WTC11 (cell line): ENCODE data around the gene IL34. TPM values are rescaled to one million over a fixed set of nuclear protein-coding genes. Genes with fewer than 3 reads are reported as not detected.
A peak's percentile ranks its signal among the peaks of the same experiment; 100 is the strongest.
"Not testable (repeated sequence)": the region's sequence is repeated elsewhere in the genome, so short reads cannot be mapped to it uniquely, and the experiment has no call there.

Experiments
- ATAC-seq: fragments of 200-7000 bp; cut with Tn5 transposase; 2 replicates; pipeline ENCODE4 v1.10.0; 2021; ENCODE audit warnings: mild to moderate bottlenecking, moderate library complexity
- CTCF ChIA-PET: fragments of 300-600 bp; sonication (Branson Sonifier 250); formaldehyde crosslinking; loops from one replicate; lab custom pipeline; 2021; ENCODE audit warnings: antibody characterized with exemption; lab: Charles Lee
- POLR2A ChIA-PET: fragments of 350-600 bp; sonication (Branson Sonifier 250); formaldehyde crosslinking; loops from one replicate; lab custom pipeline; 2021; ENCODE audit warnings: antibody characterized with exemption; lab: Charles Lee
- DNase-seq: peaks from one replicate; pipeline ENCODE4 v3.0.0; 2021; ENCODE audit warnings: low spot score
- H3K27ac Mint-ChIP-seq: 2 replicates; pipeline ENCODE4 v1.8.0; 2021; ENCODE audit warnings: mixed read lengths
- H3K27me3 Mint-ChIP-seq: 2 replicates; pipeline ENCODE4 v1.8.0; 2021; ENCODE audit warnings: low read depth, mild to moderate bottlenecking, moderate library complexity, mixed read lengths
- H3K36me3 Mint-ChIP-seq: 2 replicates; pipeline ENCODE4 v1.8.0; 2021; ENCODE audit warnings: mixed read lengths
- H3K4me1 Mint-ChIP-seq: 2 replicates; pipeline ENCODE4 v1.8.0; 2022; ENCODE audit warnings: mixed read lengths
- H3K4me3 Mint-ChIP-seq: 2 replicates; pipeline ENCODE4 v1.8.0; 2021; ENCODE audit warnings: mild to moderate bottlenecking, moderate library complexity, mixed read lengths
- H3K9me3 Mint-ChIP-seq: 2 replicates; pipeline ENCODE4 v1.8.0; 2021; ENCODE audit warnings: mixed read lengths
- ELF4 ChIP-seq: sonication (generic); formaldehyde crosslinking; IDR thresholded peaks from 2 replicates; pipeline ENCODE4 v1.8.1; 2022; ENCODE audit warnings: low read depth, mild to moderate bottlenecking, moderate library complexity, missing genetic modification reagents
- EMX1 ChIP-seq: fragments of 250-450 bp; sonication (Bioruptor Pico); IDR thresholded peaks from 2 replicates; pipeline ENCODE4 v1.8.0; 2021; ENCODE audit warnings: mild to moderate bottlenecking
- IRF2 ChIP-seq: sonication (generic); formaldehyde crosslinking; IDR thresholded peaks from 2 replicates; pipeline ENCODE4 v1.8.0; 2022; ENCODE audit warnings: low read depth, missing genetic modification reagents, borderline replicate concordance
- JAZF1 ChIP-seq: fragments of 250-450 bp; sonication (Bioruptor Pico); IDR thresholded peaks from 2 replicates; pipeline ENCODE4 v1.9.0; 2021; ENCODE audit warnings: moderate library complexity, mild to moderate bottlenecking, inconsistent platforms
- NFATC4 ChIP-seq: fragments of 250-450 bp; sonication (Bioruptor Pico); IDR thresholded peaks from 2 replicates; pipeline ENCODE4 v1.9.0; 2021; ENCODE audit warnings: mild to moderate bottlenecking
- NFE2L1 ChIP-seq: sonication (generic); formaldehyde crosslinking; IDR thresholded peaks from 2 replicates; pipeline ENCODE4 v1.8.1; 2023; ENCODE audit warnings: missing genetic modification reagents
- NR2C2 ChIP-seq: sonication (generic); formaldehyde crosslinking; IDR thresholded peaks from 2 replicates; pipeline ENCODE4 v1.8.0; 2022; ENCODE audit warnings: mild to moderate bottlenecking, missing genetic modification reagents
- RORB ChIP-seq: fragments of 250-450 bp; sonication (Bioruptor Pico); IDR thresholded peaks from 2 replicates; pipeline ENCODE4 v1.9.0; 2021; ENCODE audit warnings: mild to moderate bottlenecking
- SMAD4 ChIP-seq: sonication (generic); formaldehyde crosslinking; IDR thresholded peaks from 2 replicates; pipeline ENCODE4 v1.8.0; 2022; ENCODE audit warnings: mild to moderate bottlenecking, missing genetic modification reagents
- SOX15 ChIP-seq: fragments of 250-450 bp; sonication (Bioruptor Pico); IDR thresholded peaks from 2 replicates; pipeline ENCODE4 v1.9.0; 2021; ENCODE audit warnings: mild to moderate bottlenecking
- ZNF121 ChIP-seq: sonication (generic); formaldehyde crosslinking; IDR thresholded peaks from 2 replicates; pipeline ENCODE4 v1.8.0; 2023; ENCODE audit warnings: missing genetic modification reagents
- ZNF138 ChIP-seq: sonication (generic); formaldehyde crosslinking; conservative IDR thresholded peaks from 2 replicates; pipeline ENCODE4 v1.8.1; 2022; ENCODE audit warnings: mild to moderate bottlenecking, moderate library complexity, missing genetic modification reagents
- ZNF671 ChIP-seq: fragments of 250-450 bp; sonication (Bioruptor Pico); IDR thresholded peaks from 2 replicates; pipeline ENCODE4 v1.8.0; 2021; ENCODE audit warnings: mild to moderate bottlenecking
- total RNA-seq: library from RNA; stranded (reverse); gene quantifications from 3 replicates; pipeline ENCODE4 v1.2.3, GENCODE V29; 2021
- TF ChIP-seq, protein P1 (sequence below): fragments of 250-450 bp; sonication (Bioruptor Pico); IDR thresholded peaks from 2 replicates; pipeline ENCODE4 v1.9.0; 2021; ENCODE audit warnings: moderate library complexity, mild to moderate bottlenecking, inconsistent platforms, borderline replicate concordance
- TF ChIP-seq, protein P2 (sequence below): fragments of 250-450 bp; sonication (Bioruptor Pico); conservative IDR thresholded peaks from 2 replicates; pipeline ENCODE4 v1.9.0; 2021; ENCODE audit warnings: mild to moderate bottlenecking
- TF ChIP-seq, protein P3 (sequence below): sonication (generic); formaldehyde crosslinking; IDR thresholded peaks from 2 replicates; pipeline ENCODE4 v1.8.1; 2022; ENCODE audit warnings: missing genetic modification reagents, borderline replicate concordance
- TF ChIP-seq, protein P4 (sequence below): sonication (generic); formaldehyde crosslinking; IDR thresholded peaks from 2 replicates; pipeline ENCODE4 v1.8.1; 2022; ENCODE audit warnings: low read depth, mild to moderate bottlenecking, moderate library complexity, missing genetic modification reagents, borderline replicate concordance
- TF ChIP-seq, protein P5 (sequence below): sonication (generic); formaldehyde crosslinking; IDR thresholded peaks from 2 replicates; pipeline ENCODE4 v1.8.0; 2022; ENCODE audit warnings: mild to moderate bottlenecking, missing genetic modification reagents

Gene IL34
- total RNA-seq, 1 experiment from 2014 or later, result 8.8 TPM

DNA sequence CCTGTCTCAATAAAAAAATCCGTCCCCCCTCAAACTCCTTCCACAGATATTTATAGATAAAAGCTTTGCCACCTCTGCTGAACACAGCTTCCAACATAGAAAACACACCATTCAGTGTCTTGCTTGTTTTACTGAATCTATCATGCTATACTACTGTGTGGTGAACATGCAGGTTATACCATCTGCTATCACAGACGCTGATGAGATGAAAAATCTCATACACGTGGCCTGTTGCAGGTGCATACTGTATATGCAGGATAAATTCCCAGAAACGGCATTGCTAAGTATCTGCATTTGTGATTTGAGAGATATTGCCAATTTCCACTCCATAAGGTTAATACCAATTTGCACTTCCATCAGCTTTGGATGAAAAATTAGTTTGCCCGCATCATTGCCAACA is 30.4 kb upstream of the IL34 start:
- no peak for DNase-seq
- H3K36me3 Mint-ChIP-seq, result peaks cover 71% of the 10 kb centered on the region
- H3K4me3 Mint-ChIP-seq, result peak overlapping the region; percentile 95
- H3K9me3 Mint-ChIP-seq, result no peaks in the 10 kb centered on the region
- H3K4me1 Mint-ChIP-seq, result peaks cover 49% of the 10 kb centered on the region
- ATAC-seq, result no peak
- H3K27me3 Mint-ChIP-seq, result no peaks in the 10 kb centered on the region
- CTCF ChIA-PET, result no interaction called here
- POLR2A ChIA-PET, result no interaction called here
- H3K27ac Mint-ChIP-seq, result peak overlapping the region; percentile 24; the same call in 1 of the 2 replicates
- TF ChIP-seq, protein P1, sequence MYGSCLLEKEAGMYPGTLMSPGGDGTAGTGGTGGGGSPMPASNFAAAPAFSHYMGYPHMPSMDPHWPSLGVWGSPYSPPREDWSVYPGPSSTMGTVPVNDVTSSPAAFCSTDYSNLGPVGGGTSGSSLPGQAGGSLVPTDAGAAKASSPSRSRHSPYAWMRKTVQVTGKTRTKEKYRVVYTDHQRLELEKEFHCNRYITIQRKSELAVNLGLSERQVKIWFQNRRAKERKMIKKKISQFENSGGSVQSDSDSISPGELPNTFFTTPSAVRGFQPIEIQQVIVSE, result no peak
- TF ChIP-seq, protein P2, sequence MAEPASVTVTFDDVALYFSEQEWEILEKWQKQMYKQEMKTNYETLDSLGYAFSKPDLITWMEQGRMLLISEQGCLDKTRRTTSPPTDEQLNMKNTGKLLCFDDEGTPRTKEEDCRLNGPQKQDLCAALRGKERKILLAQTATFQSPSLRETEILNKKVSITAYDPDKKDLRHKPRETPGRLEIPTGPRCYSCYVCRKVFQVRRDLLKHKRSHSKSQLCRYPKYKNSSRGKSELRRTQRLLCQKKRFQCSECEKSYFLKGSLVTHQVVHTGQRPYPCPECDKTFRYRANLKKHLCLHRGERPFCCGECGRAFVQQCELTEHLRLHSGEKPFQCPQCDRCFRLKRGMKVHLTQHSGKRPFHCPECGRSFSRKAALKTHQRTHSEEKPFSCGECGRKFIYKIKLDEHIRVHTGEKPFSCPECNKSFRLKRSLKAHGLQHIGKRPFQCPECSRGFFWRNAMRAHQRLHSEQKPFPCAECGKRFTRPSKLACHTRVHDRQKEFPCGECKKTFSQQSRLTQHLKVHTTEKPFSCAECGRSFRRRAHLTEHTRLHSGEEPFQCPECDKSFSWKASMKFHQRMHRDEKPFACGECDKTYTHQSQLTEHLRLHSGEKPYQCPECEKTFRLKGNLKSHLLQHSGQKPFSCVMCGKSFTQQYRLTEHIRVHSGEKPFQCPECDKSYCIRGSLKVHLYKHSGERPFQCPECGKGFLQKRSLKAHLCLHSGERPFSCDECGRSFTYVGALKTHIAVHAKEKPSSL (CRISPR knock-in tag), result peak; percentile 70; the same call in 1 of the 2 replicates
- TF ChIP-seq SMAD4 (CRISPR knock-in tag) (no peak), ZNF671 (peak; percentile 21; the same call in 1 of the 2 replicates), ZNF138 (CRISPR knock-in tag) (no peak)

DNA sequence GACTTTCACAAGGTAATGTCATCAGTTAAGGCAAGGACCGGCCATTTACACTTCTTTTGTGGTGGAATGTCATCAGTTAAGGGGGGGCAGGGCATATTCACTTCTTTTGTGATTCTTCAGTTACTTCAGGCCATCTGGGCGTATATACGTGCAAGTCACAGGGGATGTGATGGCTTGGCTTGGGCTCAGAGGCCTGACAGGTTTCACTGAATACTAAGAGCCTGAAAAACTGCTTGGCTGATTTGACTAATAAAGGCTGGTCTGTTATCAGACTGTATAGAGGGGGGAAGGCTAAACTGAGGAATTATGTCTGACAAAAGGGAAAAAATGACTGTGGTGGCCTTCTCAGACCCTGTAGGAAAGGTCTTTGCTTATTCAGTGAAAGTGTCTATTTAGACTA is 24.5 kb upstream of the IL34 start:
- H3K36me3 Mint-ChIP-seq, result peaks cover 70% of the 10 kb centered on the region
- peaks cover 20% of the 10 kb centered on the region for H3K9me3 Mint-ChIP-seq
- peaks cover 58% of the 10 kb centered on the region for H3K4me1 Mint-ChIP-seq
- H3K4me3 Mint-ChIP-seq, result peak overlapping the region; percentile 95
- POLR2A ChIA-PET, DNase-seq: not testable (repeated sequence)
- H3K27me3 Mint-ChIP-seq, result peaks cover 13% of the 10 kb centered on the region
- CTCF ChIA-PET, result interaction anchor here (0.6 kb wide), 1 partner anchor 27 kb away, joined by 3 read pairs; no protein-coding TSS in a partner anchor
- ATAC-seq, result peak; percentile 86
- peak overlapping the region; percentile 97 for H3K27ac Mint-ChIP-seq

DNA sequence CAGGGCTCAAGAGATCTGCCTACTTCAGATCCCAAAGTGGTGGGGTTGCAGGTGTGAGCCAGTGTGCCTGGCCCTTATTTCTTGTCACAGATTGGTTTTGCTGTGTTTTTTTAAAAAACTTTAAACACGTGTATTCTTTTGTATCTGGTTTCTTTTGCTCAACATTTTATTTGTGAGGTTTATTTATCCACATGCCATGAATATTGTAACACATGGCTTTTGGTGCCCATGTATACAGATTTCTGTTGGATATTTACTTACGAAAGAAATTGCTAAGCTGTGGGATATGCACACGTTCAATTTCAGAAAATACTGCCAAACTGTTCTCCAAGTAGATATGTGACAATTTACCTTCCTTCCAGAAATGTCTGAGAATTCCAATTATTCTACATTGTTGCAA is 18.7 kb upstream of the IL34 start:
- ChIA-PET POLR2A (no interaction called here), CTCF (interaction anchor here (1.3 kb wide), 1 partner anchor 26 kb away, joined by 4 read pairs; no protein-coding TSS in a partner anchor)
- no peak for ATAC-seq
- no peak for DNase-seq
- H3K36me3 Mint-ChIP-seq, result peaks cover 38% of the 10 kb centered on the region
- H3K27ac Mint-ChIP-seq, result no peak overlapping the region
- peaks cover 36% of the 10 kb centered on the region for H3K9me3 Mint-ChIP-seq
- 0 out of 2 replicates have a peak, but pooled peaks have one; percentile 7 for TF ChIP-seq ZNF121 (CRISPR knock-in tag)
- TF ChIP-seq, protein P3, sequence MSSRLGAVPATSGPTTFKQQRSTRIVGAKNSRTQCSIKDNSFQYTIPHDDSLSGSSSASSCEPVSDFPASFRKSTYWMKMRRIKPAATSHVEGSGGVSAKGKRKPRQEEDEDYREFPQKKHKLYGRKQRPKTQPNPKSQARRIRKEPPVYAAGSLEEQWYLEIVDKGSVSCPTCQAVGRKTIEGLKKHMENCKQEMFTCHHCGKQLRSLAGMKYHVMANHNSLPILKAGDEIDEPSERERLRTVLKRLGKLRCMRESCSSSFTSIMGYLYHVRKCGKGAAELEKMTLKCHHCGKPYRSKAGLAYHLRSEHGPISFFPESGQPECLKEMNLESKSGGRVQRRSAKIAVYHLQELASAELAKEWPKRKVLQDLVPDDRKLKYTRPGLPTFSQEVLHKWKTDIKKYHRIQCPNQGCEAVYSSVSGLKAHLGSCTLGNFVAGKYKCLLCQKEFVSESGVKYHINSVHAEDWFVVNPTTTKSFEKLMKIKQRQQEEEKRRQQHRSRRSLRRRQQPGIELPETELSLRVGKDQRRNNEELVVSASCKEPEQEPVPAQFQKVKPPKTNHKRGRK (CRISPR knock-in tag), result no peak
- TF ChIP-seq, all 79 proteins: peak for 1
- Mint-ChIP-seq H3K27me3 (peaks cover 13% of the 10 kb centered on the region), H3K4me1 (peaks cover 38% of the 10 kb centered on the region), H3K4me3 (no peak overlapping the region)

DNA sequence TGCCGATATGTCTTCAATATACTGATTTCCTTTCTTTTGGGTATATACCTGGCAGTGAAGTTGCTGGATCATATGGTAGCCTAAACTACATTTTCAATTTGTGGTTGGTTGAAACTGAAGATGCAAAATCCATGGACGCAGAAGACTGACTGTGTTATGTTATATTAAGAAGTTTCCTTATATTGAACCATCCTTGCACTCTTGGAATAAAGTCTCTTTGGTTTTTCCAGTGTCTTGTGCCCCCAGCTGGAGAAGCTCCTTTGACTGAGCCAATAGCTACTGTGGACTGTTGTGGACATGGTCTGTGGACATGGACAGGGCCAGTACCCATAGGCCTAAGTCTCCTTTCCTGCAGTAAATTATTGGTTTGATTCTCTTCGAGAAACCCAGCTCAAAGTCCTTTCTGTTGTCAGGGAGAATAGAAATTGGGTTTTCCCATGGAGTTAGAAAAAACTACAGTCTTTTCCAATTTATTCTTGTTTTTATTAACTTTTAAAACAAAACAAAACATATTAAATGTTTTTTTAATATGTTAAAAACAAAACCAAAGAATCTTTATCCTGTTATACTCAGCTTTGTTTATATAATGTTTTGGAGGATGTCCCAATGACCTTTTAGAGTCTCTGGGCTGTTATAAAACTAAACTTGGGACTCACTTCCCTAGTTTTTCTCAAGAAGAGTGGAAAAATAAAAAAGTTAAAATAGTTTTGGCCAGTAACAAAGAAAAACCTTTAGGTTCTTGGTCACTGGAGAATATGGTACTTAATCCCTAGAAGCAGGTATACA is 15.2 kb upstream of the IL34 start:
- Mint-ChIP-seq H3K9me3 (peaks cover 20% of the 10 kb centered on the region), H3K27ac (no peak overlapping the region), H3K27me3 (no peaks in the 10 kb centered on the region), H3K4me3 (no peak overlapping the region), H3K36me3 (peaks cover 18% of the 10 kb centered on the region), H3K4me1 (peaks cover 24% of the 10 kb centered on the region)
- ATAC-seq (no peak), DNase-seq (no peak)
- ChIA-PET POLR2A (no interaction called here), CTCF (interaction anchor here (0.8 kb wide), 1 partner anchor 22 kb away, joined by 3 read pairs; no protein-coding TSS in a partner anchor)
- no peak for TF ChIP-seq NFATC4 (CRISPR knock-in tag)
- no peak for TF ChIP-seq RORB (CRISPR knock-in tag)
- TF ChIP-seq SOX15 (CRISPR knock-in tag), result no peak
- TF ChIP-seq NFE2L1, result no peak
- TF ChIP-seq JAZF1 (CRISPR knock-in tag), result no peak
- no peak for TF ChIP-seq NR2C2 (CRISPR knock-in tag)
- TF ChIP-seq, protein P4, sequence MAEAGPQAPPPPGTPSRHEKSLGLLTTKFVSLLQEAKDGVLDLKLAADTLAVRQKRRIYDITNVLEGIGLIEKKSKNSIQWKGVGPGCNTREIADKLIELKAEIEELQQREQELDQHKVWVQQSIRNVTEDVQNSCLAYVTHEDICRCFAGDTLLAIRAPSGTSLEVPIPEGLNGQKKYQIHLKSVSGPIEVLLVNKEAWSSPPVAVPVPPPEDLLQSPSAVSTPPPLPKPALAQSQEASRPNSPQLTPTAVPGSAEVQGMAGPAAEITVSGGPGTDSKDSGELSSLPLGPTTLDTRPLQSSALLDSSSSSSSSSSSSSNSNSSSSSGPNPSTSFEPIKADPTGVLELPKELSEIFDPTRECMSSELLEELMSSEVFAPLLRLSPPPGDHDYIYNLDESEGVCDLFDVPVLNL, result no peak
- TF ChIP-seq, protein P3 (CRISPR knock-in tag), result no peak
- no peak for TF ChIP-seq IRF2
- no peak for TF ChIP-seq EMX1
- no peak for TF ChIP-seq ELF4 (CRISPR knock-in tag)
- TF ChIP-seq, protein P5, sequence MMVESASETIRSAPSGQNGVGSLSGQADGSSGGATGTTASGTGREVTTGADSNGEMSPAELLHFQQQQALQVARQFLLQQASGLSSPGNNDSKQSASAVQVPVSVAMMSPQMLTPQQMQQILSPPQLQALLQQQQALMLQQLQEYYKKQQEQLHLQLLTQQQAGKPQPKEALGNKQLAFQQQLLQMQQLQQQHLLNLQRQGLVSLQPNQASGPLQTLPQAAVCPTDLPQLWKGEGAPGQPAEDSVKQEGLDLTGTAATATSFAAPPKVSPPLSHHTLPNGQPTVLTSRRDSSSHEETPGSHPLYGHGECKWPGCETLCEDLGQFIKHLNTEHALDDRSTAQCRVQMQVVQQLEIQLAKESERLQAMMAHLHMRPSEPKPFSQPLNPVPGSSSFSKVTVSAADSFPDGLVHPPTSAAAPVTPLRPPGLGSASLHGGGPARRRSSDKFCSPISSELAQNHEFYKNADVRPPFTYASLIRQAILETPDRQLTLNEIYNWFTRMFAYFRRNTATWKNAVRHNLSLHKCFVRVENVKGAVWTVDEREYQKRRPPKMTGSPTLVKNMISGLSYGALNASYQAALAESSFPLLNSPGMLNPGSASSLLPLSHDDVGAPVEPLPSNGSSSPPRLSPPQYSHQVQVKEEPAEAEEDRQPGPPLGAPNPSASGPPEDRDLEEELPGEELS (CRISPR knock-in tag), result no peak
- no peak for TF ChIP-seq ZNF671
